Right atrium auricular region (tissue), 2 donors: ENCODE results near the gene MTCL3.
A peak's percentile ranks its signal among the peaks of the same experiment; 100 is the strongest.

Experiments
- DNase-seq: peaks from one replicate; pipeline ENCODE4 v3.0.0-alpha.2; 2019; ENCODE audit warnings: low spot score
- H3K27ac ChIP-seq, 2 donors: fragments of 200-600 bp; sonication (generic); 1 replicate in 1 of 2; 2 replicates in 1 of 2; pipeline ENCODE4 v1.5.1; 2016 to 2019
- H3K27me3 ChIP-seq, 2 donors: fragments of 200-600 bp; sonication (generic); one replicate each; pipeline versions ENCODE4 v1.5.1 to v1.6.0; 2017 to 2019
- H3K36me3 ChIP-seq: fragments of 200-600 bp; sonication (generic); one replicate; pipeline ENCODE4 v1.5.1; 2016
- H3K4me1 ChIP-seq, 2 donors: fragments of 200-600 bp; sonication (generic); one replicate each; pipeline versions ENCODE4 v1.5.1 to v1.6.0; 2017 to 2019
- H3K4me3 ChIP-seq, 2 donors: fragments of 200-600 bp; sonication (generic); 1 replicate in 1 of 2; 2 replicates in 1 of 2; pipeline ENCODE4 v1.5.1; 2017 to 2019; ENCODE audit warnings: mild to moderate bottlenecking in 1 of 2, moderate library complexity in 1 of 2
- H3K9me3 ChIP-seq, 2 donors: fragments of 200-600 bp; sonication (generic); one replicate each; pipeline ENCODE4 v1.5.1; 2019
- TF ChIP-seq, protein P1 (sequence below), 2 donors: fragments of 200-600 bp; sonication (generic); IDR thresholded peaks; one replicate each; pipeline ENCODE4 v1.5.1; 2019; ENCODE audit warnings: antibody characterized with exemption in 2 of 2

The MTCL3 gene

DNA sequence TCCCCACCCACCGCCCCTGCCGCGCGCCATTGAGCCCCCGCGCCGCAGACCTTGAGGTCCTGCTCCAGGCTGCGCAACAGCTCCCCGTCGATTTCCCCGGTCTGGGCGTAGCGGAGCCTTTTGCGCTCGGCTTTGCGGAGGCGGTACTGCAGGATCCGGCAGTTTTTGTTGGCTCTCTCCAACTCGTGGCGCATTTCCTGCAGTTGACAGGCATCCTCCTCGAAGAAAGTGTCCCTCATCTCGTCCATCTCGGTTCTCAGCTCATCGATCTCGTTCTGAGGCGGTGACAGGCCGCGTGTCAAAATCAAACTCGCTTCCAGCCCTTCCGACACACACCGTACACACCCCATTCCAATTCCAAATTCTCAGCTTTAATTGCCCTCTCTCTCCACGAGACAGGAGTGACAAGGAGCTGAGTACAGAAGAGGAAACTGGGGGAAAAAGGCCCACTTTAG lies 4.3 kb downstream of the MTCL3 start:
- DNase-seq = no peak
- TF ChIP-seq, protein P1, sequence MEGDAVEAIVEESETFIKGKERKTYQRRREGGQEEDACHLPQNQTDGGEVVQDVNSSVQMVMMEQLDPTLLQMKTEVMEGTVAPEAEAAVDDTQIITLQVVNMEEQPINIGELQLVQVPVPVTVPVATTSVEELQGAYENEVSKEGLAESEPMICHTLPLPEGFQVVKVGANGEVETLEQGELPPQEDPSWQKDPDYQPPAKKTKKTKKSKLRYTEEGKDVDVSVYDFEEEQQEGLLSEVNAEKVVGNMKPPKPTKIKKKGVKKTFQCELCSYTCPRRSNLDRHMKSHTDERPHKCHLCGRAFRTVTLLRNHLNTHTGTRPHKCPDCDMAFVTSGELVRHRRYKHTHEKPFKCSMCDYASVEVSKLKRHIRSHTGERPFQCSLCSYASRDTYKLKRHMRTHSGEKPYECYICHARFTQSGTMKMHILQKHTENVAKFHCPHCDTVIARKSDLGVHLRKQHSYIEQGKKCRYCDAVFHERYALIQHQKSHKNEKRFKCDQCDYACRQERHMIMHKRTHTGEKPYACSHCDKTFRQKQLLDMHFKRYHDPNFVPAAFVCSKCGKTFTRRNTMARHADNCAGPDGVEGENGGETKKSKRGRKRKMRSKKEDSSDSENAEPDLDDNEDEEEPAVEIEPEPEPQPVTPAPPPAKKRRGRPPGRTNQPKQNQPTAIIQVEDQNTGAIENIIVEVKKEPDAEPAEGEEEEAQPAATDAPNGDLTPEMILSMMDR (IDR thresholded peaks at IDR 0.05) = no peak
- H3K4me1 ChIP-seq = peaks cover 0 to 27% of the 10 kb centered on the region in 2 donors
- no peak overlapping the region for H3K27ac ChIP-seq
- H3K27me3 ChIP-seq = peaks cover 0 to 10% of the 10 kb centered on the region in 2 donors
- peak overlapping the region in 1 of 2 donors; percentile 64 for H3K4me3 ChIP-seq
- H3K36me3 ChIP-seq = no peaks in the 10 kb centered on the region
- H3K9me3 ChIP-seq = no peaks in the 10 kb centered on the region

DNA sequence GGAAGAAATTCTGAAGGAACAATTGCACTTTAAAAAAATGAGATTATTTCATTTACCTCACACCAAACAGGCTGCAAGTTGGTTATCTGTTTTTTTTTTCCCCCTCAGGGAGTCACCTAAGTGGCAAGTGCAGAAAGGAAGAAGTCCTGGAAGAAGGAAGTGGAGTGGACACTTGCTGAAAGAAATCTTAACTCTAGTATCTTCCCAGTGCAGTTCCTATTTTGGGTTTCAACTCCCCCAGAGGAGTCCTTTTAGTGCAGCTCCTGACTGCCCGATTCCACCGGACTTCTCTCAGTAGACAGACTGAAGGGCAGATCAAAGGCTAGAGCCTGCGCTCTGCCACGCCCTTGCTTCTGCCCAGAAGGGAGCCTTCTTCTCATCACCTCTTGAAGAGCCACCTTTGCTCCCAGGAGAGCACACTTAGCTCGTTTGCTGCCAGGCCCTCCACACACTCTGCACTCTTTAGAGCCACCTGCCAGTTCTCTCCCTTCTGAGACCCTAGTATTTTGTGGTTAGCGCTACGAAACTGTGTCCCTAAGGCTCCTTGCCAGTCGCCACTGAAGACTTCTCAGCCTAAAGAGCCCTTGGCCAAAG lies 4.9 kb downstream of the MTCL3 start:
- no peaks in the 10 kb centered on the region for H3K9me3 ChIP-seq
- H3K4me3 ChIP-seq = peak overlapping the region in 1 of 2 donors; percentile 64
- TF ChIP-seq, protein P1 (IDR thresholded peaks at IDR 0.05) = no peak
- peaks cover 0 to 10% of the 10 kb centered on the region in 2 donors for H3K27me3 ChIP-seq
- H3K27ac ChIP-seq = no peak overlapping the region
- H3K4me1 ChIP-seq = peaks cover 0 to 27% of the 10 kb centered on the region in 2 donors
- no peak for DNase-seq
- no peaks in the 10 kb centered on the region for H3K36me3 ChIP-seq

DNA sequence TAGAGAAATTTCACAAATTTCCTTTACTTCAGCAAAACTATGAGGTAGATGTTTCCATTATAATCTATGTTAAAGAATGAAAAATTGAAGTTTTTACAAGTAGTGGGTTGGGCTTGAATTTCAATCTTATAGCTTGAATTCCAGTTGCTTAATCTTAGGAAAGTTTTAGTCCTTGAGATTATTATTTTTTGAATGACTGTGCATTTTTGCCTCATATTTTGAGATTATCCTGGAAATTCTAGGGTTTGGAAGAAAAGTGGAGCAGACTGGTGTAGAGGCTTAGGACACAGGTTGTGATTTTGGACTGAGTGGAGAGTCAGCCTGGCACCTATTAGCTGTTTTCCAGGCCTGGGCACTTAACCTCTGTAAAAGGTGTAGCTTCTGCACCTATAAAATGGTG lies 5.7 kb downstream of the MTCL3 start:
- Histone ChIP-seq H3K4me3 (no peak overlapping the region), H3K36me3 (no peaks in the 10 kb centered on the region), H3K27ac (no peak overlapping the region), H3K9me3 (no peaks in the 10 kb centered on the region), H3K4me1 (peaks cover 0 to 27% of the 10 kb centered on the region in 2 donors), H3K27me3 (peaks cover 0 to 7% of the 10 kb centered on the region in 2 donors)
- TF ChIP-seq, protein P1 (IDR thresholded peaks at IDR 0.05) = no peak
- DNase-seq = no peak

DNA sequence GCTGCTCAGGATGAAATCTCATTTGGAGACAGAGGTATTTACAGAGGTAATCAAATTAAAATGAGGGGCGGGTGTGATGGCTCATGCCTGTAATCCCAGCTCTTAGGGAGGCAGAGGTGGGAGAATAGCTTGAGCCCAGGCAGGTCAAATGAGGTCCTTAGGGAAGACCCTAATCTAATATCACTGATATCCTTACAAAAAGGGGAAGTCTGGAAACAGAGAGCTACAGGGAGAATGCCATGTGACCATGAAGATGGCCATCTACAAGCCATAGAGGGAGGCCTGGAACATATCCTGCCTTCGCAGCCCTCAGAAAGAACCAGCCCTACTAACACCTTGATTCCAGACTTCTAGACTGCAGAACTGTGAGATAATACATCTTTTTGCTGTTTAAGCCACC lies 8.3 kb downstream of the MTCL3 start:
- H3K36me3 ChIP-seq = no peaks in the 10 kb centered on the region
- H3K27ac ChIP-seq = no peak overlapping the region
- peaks cover 0 to 7% of the 10 kb centered on the region in 2 donors for H3K27me3 ChIP-seq
- H3K9me3 ChIP-seq = no peaks in the 10 kb centered on the region
- no peak overlapping the region for H3K4me3 ChIP-seq
- H3K4me1 ChIP-seq = peaks cover 0 to 16% of the 10 kb centered on the region in 2 donors
- DNase-seq = no peak
- TF ChIP-seq, protein P1 (IDR thresholded peaks at IDR 0.05) = no peak

DNA sequence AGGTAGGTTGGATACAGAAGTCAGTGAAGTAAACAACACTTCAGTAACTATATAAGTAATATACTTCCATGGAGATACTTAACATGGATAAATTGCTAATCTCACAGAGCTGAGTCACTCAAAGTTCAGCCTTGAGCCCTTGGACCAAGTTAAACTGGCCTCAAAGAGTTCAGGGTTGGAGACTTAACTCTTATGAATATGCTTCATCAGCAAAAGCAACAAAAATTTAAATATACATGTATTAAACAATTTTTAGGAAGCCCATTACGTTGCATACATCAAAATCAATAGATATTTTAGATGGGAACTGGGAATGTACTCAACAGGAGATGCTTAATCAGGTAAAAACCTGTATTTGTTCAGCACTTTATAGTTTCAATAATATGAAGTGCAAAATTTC lies 12.2 kb downstream of the MTCL3 start:
- no peaks in the 10 kb centered on the region for H3K4me1 ChIP-seq
- DNase-seq = no peak
- H3K4me3 ChIP-seq = no peak overlapping the region
- no peaks in the 10 kb centered on the region for H3K36me3 ChIP-seq
- H3K27ac ChIP-seq = no peak overlapping the region
- no peaks in the 10 kb centered on the region for H3K9me3 ChIP-seq
- TF ChIP-seq, protein P1 (IDR thresholded peaks at IDR 0.05) = no peak
- no peaks in the 10 kb centered on the region for H3K27me3 ChIP-seq

DNA sequence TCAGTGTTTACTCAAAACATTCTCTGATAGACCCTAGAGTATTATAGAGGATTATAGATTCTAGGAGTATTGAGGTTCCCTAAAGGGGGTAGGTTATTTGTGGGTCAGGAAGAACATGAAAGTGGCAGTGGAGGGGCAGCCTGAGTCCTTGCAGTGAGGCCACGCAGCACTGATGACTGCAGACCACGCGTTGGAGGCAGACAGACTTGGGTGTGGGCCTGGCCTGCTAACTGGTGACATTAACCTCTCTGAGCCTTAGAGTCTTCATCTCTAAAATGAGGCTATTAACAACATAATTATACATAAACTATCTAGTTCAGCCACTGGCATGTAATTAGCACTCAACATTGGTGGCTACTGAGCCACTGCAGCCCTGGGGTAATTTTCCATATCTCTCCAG lies 16.1 kb downstream of the MTCL3 start:
- Histone ChIP-seq H3K4me1 (no peaks in the 10 kb centered on the region), H3K4me3 (no peak overlapping the region), H3K9me3 (no peaks in the 10 kb centered on the region), H3K36me3 (no peaks in the 10 kb centered on the region), H3K27ac (no peak overlapping the region), H3K27me3 (no peaks in the 10 kb centered on the region)
- no peak for DNase-seq
- TF ChIP-seq, protein P1 (IDR thresholded peaks at IDR 0.05) = no peak
